ENCODE measurements around the gene ERC2.

DNA sequence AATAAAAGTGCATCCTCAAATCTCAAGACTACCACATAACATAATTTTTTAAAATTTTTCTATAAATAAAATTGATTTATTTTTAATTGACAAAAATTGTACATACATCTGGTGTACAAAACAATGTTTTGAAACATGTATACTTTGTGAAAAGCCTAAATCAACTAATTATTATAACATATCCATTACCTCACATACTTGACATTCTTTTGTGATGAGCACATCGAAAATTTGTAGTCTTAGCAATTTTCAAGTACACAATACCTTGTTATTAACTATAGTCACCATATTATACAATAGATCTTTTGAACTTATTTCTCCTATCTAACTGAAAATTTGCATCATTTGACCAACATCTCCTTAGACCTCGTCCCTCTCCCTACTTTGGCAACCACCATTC, 973.3 kb downstream of the ERC2 start:
- TF ChIP-seq, protein P1, sequence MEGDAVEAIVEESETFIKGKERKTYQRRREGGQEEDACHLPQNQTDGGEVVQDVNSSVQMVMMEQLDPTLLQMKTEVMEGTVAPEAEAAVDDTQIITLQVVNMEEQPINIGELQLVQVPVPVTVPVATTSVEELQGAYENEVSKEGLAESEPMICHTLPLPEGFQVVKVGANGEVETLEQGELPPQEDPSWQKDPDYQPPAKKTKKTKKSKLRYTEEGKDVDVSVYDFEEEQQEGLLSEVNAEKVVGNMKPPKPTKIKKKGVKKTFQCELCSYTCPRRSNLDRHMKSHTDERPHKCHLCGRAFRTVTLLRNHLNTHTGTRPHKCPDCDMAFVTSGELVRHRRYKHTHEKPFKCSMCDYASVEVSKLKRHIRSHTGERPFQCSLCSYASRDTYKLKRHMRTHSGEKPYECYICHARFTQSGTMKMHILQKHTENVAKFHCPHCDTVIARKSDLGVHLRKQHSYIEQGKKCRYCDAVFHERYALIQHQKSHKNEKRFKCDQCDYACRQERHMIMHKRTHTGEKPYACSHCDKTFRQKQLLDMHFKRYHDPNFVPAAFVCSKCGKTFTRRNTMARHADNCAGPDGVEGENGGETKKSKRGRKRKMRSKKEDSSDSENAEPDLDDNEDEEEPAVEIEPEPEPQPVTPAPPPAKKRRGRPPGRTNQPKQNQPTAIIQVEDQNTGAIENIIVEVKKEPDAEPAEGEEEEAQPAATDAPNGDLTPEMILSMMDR (IDR thresholded peaks at IDR 0.05): no peak
- TF ChIP-seq EP300 (IDR thresholded peaks at IDR 0.05): no peak

All from upper lobe of left lung (tissue), 4 donors.